Endothelial cell of umbilical vein (primary cell): Measurements from ENCODE around the gene ARL5C. TPM values are rescaled to one million over a fixed set of nuclear protein-coding genes. Genes with fewer than 3 reads are reported as not detected.

Source experiments
- Bru-seq: library from RNA; stranded (reverse); fragments of 400-500 nt; gene quantifications from one replicate; lab custom pipeline; 2021; lab: Mats Ljungman, UMichigan
- BruChase-seq, 2 experiments: library from RNA; stranded (reverse); fragments of 400-500 nt; gene quantifications; one replicate each; lab custom pipeline; 2021; lab: Mats Ljungman, UMichigan
- BruUV-seq: library from RNA; stranded (reverse); fragments of 400-500 nt; replicated peaks from 2 replicates; lab custom pipeline; 2021; lab: Mats Ljungman, UMichigan
- CTCF ChIA-PET: fragments of 300-600, 350-600 bp; sonication (Branson Sonifier 250); formaldehyde crosslinking; loops from one replicate; lab custom pipeline; 2021; ENCODE audit warnings: antibody characterized with exemption, inconsistent platforms; lab: Charles Lee
- POLR2A ChIA-PET: fragments of 300-600, 350-600 bp; sonication (Branson Sonifier 250); formaldehyde crosslinking; loops from one replicate; lab custom pipeline; 2021; ENCODE audit warnings: antibody characterized with exemption, inconsistent platforms; lab: Charles Lee
- DNase-seq: peaks from one replicate; pipeline ENCODE4 v3.0.0-alpha.2; 2011; ENCODE audit warnings: low read depth, low spot score
- FAIRE-seq: peaks from 2 replicates; lab custom pipeline; 2011; peaks lifted over from hg19 to GRCh38; lab: Jason Lieb, UNC
- H2AFZ ChIP-seq: 2 replicates; pipeline ENCODE4 v1.6.0; 2012; ENCODE audit warnings: low read depth, low read length, control low read depth, inconsistent platforms
- H3K27ac ChIP-seq: 2 replicates; pipeline ENCODE4 v1.5.1; 2011; ENCODE audit warnings: low read depth, mild to moderate bottlenecking, control low read depth, low read length, moderate library complexity; ENCODE audit not compliant: insufficient read depth
- H3K27me3 ChIP-seq, 2 experiments: 2 replicates each; pipeline versions ENCODE4 v1.6.0 to v1.6.1; 2011; ENCODE audit warnings: low read length in 2 of 2, mixed read lengths in 1 of 2; ENCODE audit not compliant: control insufficient read depth in 2 of 2, insufficient read depth in 2 of 2
- H3K36me3 ChIP-seq, 2 experiments: 2 replicates in 1 of 2; 3 replicates in 1 of 2; pipeline ENCODE4 v1.5.1; 2011; ENCODE audit warnings: low read length in 2 of 2, mild to moderate bottlenecking in 1 of 2, moderate library complexity in 1 of 2; ENCODE audit not compliant: control insufficient read depth in 2 of 2, insufficient read depth in 2 of 2; ENCODE audit errors: extremely low read depth in 1 of 2
- H3K4me1 ChIP-seq: 3 replicates; pipeline ENCODE4 v1.5.1; 2011; ENCODE audit warnings: mild to moderate bottlenecking, low read length; ENCODE audit not compliant: control insufficient read depth, insufficient read depth; ENCODE audit errors: extremely low read depth
- H3K4me2 ChIP-seq: 2 replicates; pipeline ENCODE4 v1.6.1; 2011; ENCODE audit warnings: low read length, control low read depth, mixed read lengths; ENCODE audit not compliant: insufficient read depth
- H3K4me3 ChIP-seq, 3 experiments: fragments of 200-600 bp in 1 of 3; sonication (generic), shearing (Covaris generic) in 1 of 3; replicated peaks in 1 of 3; 2 replicates each; pipeline ENCODE4 v1.5.1; 2011 to 2016; ENCODE audit warnings: control low read depth in 3 of 3, low read length in 3 of 3, mild to moderate bottlenecking in 2 of 3, inconsistent platforms in 1 of 3, low read depth in 1 of 3, moderate library complexity in 1 of 3; ENCODE audit not compliant: insufficient read depth in 1 of 3
- H3K79me2 ChIP-seq: 2 replicates; pipeline ENCODE4 v1.6.0; 2012; ENCODE audit warnings: low read length, inconsistent platforms; ENCODE audit not compliant: control insufficient read depth, insufficient read depth
- H3K9ac ChIP-seq: replicated peaks from 2 replicates; pipeline ENCODE3; 2011; ENCODE audit warnings: low read length, control low read depth; ENCODE audit not compliant: insufficient read depth; ENCODE audit errors: extremely low read depth
- H3K9me1 ChIP-seq: replicated peaks from 3 replicates; pipeline ENCODE4 v1.6.0; 2011; ENCODE audit warnings: mild to moderate bottlenecking, low read length; ENCODE audit not compliant: control insufficient read depth, insufficient read depth; ENCODE audit errors: extremely low read depth
- H3K9me3 ChIP-seq: replicated peaks from 2 replicates; pipeline ENCODE4 v1.5.1; 2012; ENCODE audit warnings: low read length, inconsistent platforms; ENCODE audit not compliant: control insufficient read depth, insufficient read depth
- H4K20me1 ChIP-seq: replicated peaks from 2 replicates; pipeline ENCODE3; 2011; ENCODE audit warnings: mild to moderate bottlenecking, low read length; ENCODE audit not compliant: control insufficient read depth, insufficient read depth; ENCODE audit errors: extremely low read depth
- CTCF ChIP-seq, 2 donors: IDR thresholded peaks; 1 replicate in 1 of 2; 2 replicates in 1 of 2; pipeline ENCODE4 v1.5.1; 2011; ENCODE audit warnings: low read length in 2 of 2, mild to moderate bottlenecking in 2 of 2, moderate library complexity in 2 of 2, control low read depth in 1 of 2, inconsistent platforms in 1 of 2, low read depth in 1 of 2; ENCODE audit not compliant: insufficient read depth in 1 of 2; ENCODE audit errors: extremely low read depth in 1 of 2
- EZH2 ChIP-seq: IDR thresholded peaks from 2 replicates; pipeline ENCODE4 v1.6.1; 2012; ENCODE audit warnings: borderline replicate concordance, low read depth, mild to moderate bottlenecking, moderate library complexity, low read length, inconsistent platforms; ENCODE audit not compliant: severe bottlenecking
- FOS ChIP-seq: IDR thresholded peaks from 2 replicates; pipeline ENCODE4 v1.6.1; 2011; ENCODE audit warnings: mild to moderate bottlenecking, low read length, moderate library complexity, borderline replicate concordance; ENCODE audit not compliant: insufficient read depth
- GATA2 ChIP-seq: IDR thresholded peaks from 2 replicates; pipeline ENCODE4 v1.7.0; 2011; ENCODE audit warnings: low read depth, mild to moderate bottlenecking, moderate library complexity, mixed read lengths, low read length; ENCODE audit not compliant: insufficient read length, insufficient read depth
- JUN ChIP-seq: IDR thresholded peaks from 2 replicates; pipeline ENCODE4 v1.6.1; 2011; ENCODE audit warnings: borderline replicate concordance, low read depth; ENCODE audit not compliant: insufficient read length, insufficient read depth
- MAX ChIP-seq: IDR thresholded peaks from 2 replicates; pipeline ENCODE4 v1.6.1; 2011; ENCODE audit not compliant: insufficient read depth, insufficient read length
- MYC ChIP-seq: IDR thresholded peaks from one replicate; pipeline ENCODE4 v1.6.1; 2011; ENCODE audit warnings: mild to moderate bottlenecking, low read depth, low read length
- POLR2A ChIP-seq: IDR thresholded peaks from 2 replicates; pipeline ENCODE4 v1.6.1; 2012; ENCODE audit warnings: low read depth, mild to moderate bottlenecking, control low read depth, low read length
- POLR2AphosphoS5 ChIP-seq: IDR thresholded peaks from 2 replicates; pipeline ENCODE4 v1.6.1; 2012; ENCODE audit warnings: low read depth, mild to moderate bottlenecking, control low read depth, low read length, moderate library complexity; ENCODE audit not compliant: insufficient read depth
- dilution Hi-C: fragments of 300-500 bp; cut with MboI; formaldehyde crosslinking; loops from one replicate; pipeline ENCODE4 v1.15.0; 2019; ENCODE audit warnings: low sequenced_read_pairs; ENCODE audit not compliant: extremely low pct_ligation_motif_present
- intact Hi-C: fragments of 100-400 bp; cut with micrococcal nuclease; formaldehyde crosslinking; loops from one replicate; pipeline ENCODE4 v1.10.0; 2022
- long read RNA-seq: library from polyadenylated mRNA; stranded (forward); transcript quantifications from one replicate; pipeline ENCODE4 v2.0.0, GENCODE V29; 2021
- polyA minus RNA-seq, 3 experiments: library from RNA; depleted of rRNA, polyadenylated mRNA; stranded (reverse); fragments of >200 nt; gene quantifications; 1 replicate in 1 of 3; 2 replicates in 2 of 3; pipeline ENCODE4 v1.2.3, GENCODE V29; 2011
- polyA plus RNA-seq, 4 experiments: library from polyadenylated mRNA; depleted of rRNA in 3 of 4; stranded (reverse) in 3 of 4; unstranded in 1 of 4; fragments of >200 nt; gene quantifications; 2 replicates each; pipeline versions ENCODE4 v1.2.1 to v1.2.3, GENCODE V29; 2011 to 2012; ENCODE audit warnings: missing spikeins in 1 of 4
- total RNA-seq: library from RNA; stranded (reverse); gene quantifications from 2 replicates; pipeline ENCODE4 v1.2.3, GENCODE V29; 2021

The ARL5C gene
- total RNA-seq: not detected in 2 replicates
- polyA plus RNA-seq: not detected in 2 replicates
- polyA plus RNA-seq (2011; cell fraction: cytosol; rRNA removed): not detected in 2 replicates
- not detected in 2 replicates for polyA plus RNA-seq (2011; cell fraction: nucleus; rRNA removed)
- polyA plus RNA-seq (2012): not detected in 2 replicates
- not detected in 2 replicates for polyA minus RNA-seq
- not detected for polyA minus RNA-seq (2011; cell fraction: cytosol; rRNA and poly(A)+ RNA removed)
- polyA minus RNA-seq (2011; cell fraction: nucleus; rRNA and poly(A)+ RNA removed): 0.34 TPM in 1 of 2 replicates, not detected in the other
- percentile 15 among the genes with signal in this experiment for Bru-seq, nascent RNA
- BruChase-seq, experiment 1, labeled RNA remaining after a 6-hour chase: percentile 12 among the genes with signal in this experiment
- BruChase-seq, experiment 2, labeled RNA remaining after a 2-hour chase: percentile 9 among the genes with signal in this experiment
- long read RNA-seq: 0 reads

- Histone ChIP-seq H3K4me1 (peaks cover 5% of the 10 kb centered on the region), H3K9ac (peak within 1 kb of the TSS; percentile 0), H3K36me3 (no peaks in the 10 kb centered on the region), H2AFZ (peak within 1 kb of the TSS; percentile 96), H3K27me3 (peaks cover 27 to 28% of the 10 kb centered on the region in 2 experiments), H4K20me1 (no peaks in the 10 kb centered on the region), H3K9me3 (no peaks in the 10 kb centered on the region), H3K4me2 (peak within 1 kb of the TSS; percentile 74), H3K27ac (no peak within 1 kb of the TSS), H3K4me3 (peak within 1 kb of the TSS; percentile 2 to 54 (median 36)), H3K9me1 (no peaks in the 10 kb centered on the region), H3K79me2 (no peaks in the 10 kb centered on the region)
- ChIA-PET CTCF (interaction anchor here (0.5 to 6.0 kb wide), 5 partner anchors 9 to 183 kb away, joined by 3 to 121 read pairs (median 39); partner anchors contain the start of gene PLXDC1), POLR2A (interaction anchor here (0.6 kb wide), 1 partner anchor 186 kb away, joined by 3 read pairs; no protein-coding TSS in a partner anchor)
- FAIRE-seq (no peak), DNase-seq (no peak)
- intact Hi-C loops (loop anchor here (2.0 kb wide), 1 partner anchor 67 kb away; no protein-coding TSS in a partner anchor), dilution Hi-C loops (no loop called here)
- BruUV-seq: no TSS peak
- TF ChIP-seq POLR2A (no peak), MAX (no peak), CTCF (IDR thresholded peaks at IDR 0.05; ENCODE audit: extremely low read depth in 1 of 2, insufficient read depth in 1 of 2, low read depth in 1 of 2, low read length in 2 of 2) (no peak), FOS (no peak), MYC (no peak), JUN (no peak), EZH2 (no peak), GATA2 (no peak), POLR2AphosphoS5 (no peak)
Measured at GRCh38 chr17:39165841-39166349, at the start of gene ARL5C. Gene ARL5C, minus strand, starts transcription at chr17:39166161. Its CDS starts 401 bp downstream, at chr17:39165760.
